IMR-90 (cell line): ENCODE data around the gene CDK5RAP2. TPM values are rescaled to one million over a fixed set of nuclear protein-coding genes. Genes with fewer than 3 reads are reported as not detected.

Source experiments
- ATAC-seq: fragments of 200-7000 bp; cut with Tn5 transposase; 2 replicates; pipeline ENCODE4 v1.9.1; 2020; ENCODE audit warnings: low read depth, mild to moderate bottlenecking, moderate library complexity
- BruUV-seq: library from RNA; stranded (reverse); fragments of 400-500 nt; replicated peaks from 2 replicates; lab custom pipeline; 2021; lab: Mats Ljungman, UMichigan
- CTCF ChIA-PET: fragments of 300-600 bp; formaldehyde crosslinking; extraction: SDS; loops from one replicate; lab custom pipeline; 2021; ENCODE audit warnings: antibody characterized with exemption; lab: Yijun Ruan, JAX
- POLR2A ChIA-PET: fragments of 300-600 bp; sonication (Branson Sonifier 250); formaldehyde crosslinking; loops from one replicate; lab custom pipeline; 2022; ENCODE audit warnings: antibody characterized with exemption; ENCODE audit not compliant: unreplicated experiment; lab: Charles Lee
- DNase-seq: peaks from one replicate; pipeline ENCODE4 v3.0.0; 2013
- H2AFZ ChIP-seq: replicated peaks from 2 replicates; pipeline ENCODE3; 2013; ENCODE audit warnings: low read length, mild to moderate bottlenecking; ENCODE audit not compliant: poor library complexity
- H2AK5ac ChIP-seq: 2 replicates; pipeline ENCODE4 v1.6.1; 2013; ENCODE audit warnings: low read depth, low read length, inconsistent platforms
- H2AK9ac ChIP-seq: replicated peaks from 2 replicates; pipeline ENCODE3; 2013; ENCODE audit warnings: mild to moderate bottlenecking, low read depth, low read length, moderate library complexity; ENCODE audit not compliant: poor library complexity
- H2BK120ac ChIP-seq: 2 replicates; pipeline ENCODE4 v1.6.1; 2013; ENCODE audit warnings: low read depth, low read length, inconsistent platforms
- H2BK15ac ChIP-seq: 3 replicates; pipeline ENCODE4 v1.6.1; 2013; ENCODE audit warnings: low read depth, low read length, inconsistent platforms
- H2BK20ac ChIP-seq: 2 replicates; pipeline ENCODE4 v1.6.1; 2013; ENCODE audit warnings: low read depth, mild to moderate bottlenecking, inconsistent platforms, low read length, moderate library complexity
- H2BK5ac ChIP-seq: 2 replicates; pipeline ENCODE4 v1.6.1; 2013; ENCODE audit warnings: mild to moderate bottlenecking, low read depth, low read length, inconsistent platforms; ENCODE audit not compliant: poor library complexity, severe bottlenecking
- H3K14ac ChIP-seq: replicated peaks from 2 replicates; pipeline ENCODE4 v1.6.1; 2013; ENCODE audit warnings: low read depth, low read length, inconsistent platforms
- H3K18ac ChIP-seq: 2 replicates; pipeline ENCODE4 v1.6.1; 2013; ENCODE audit warnings: low read depth, low read length, control low read depth
- H3K23ac ChIP-seq: 2 replicates; pipeline ENCODE4 v1.6.1; 2013; ENCODE audit warnings: low read depth, low read length, inconsistent platforms
- H3K27ac ChIP-seq: 2 replicates; pipeline ENCODE4 v1.5.1; 2013; ENCODE audit warnings: mild to moderate bottlenecking, control low read depth, low read length; ENCODE audit not compliant: insufficient read depth
- H3K27me3 ChIP-seq: 2 replicates; pipeline ENCODE4 v1.6.1; 2013; ENCODE audit warnings: low read length; ENCODE audit not compliant: control insufficient read depth, insufficient read depth
- H3K36me3 ChIP-seq: 2 replicates; pipeline ENCODE4 v1.6.1; 2013; ENCODE audit warnings: low read length, mixed read lengths; ENCODE audit not compliant: control insufficient read depth, insufficient read depth
- H3K4ac ChIP-seq: 2 replicates; pipeline ENCODE4 v1.6.1; 2013; ENCODE audit warnings: low read depth, low read length, inconsistent platforms
- H3K4me1 ChIP-seq: 2 replicates; pipeline ENCODE4 v1.6.1; 2013; ENCODE audit warnings: low read length, mixed read lengths; ENCODE audit not compliant: control insufficient read depth, insufficient read depth
- H3K4me2 ChIP-seq: 2 replicates; pipeline ENCODE4 v1.6.1; 2013; ENCODE audit warnings: low read depth, mild to moderate bottlenecking, control low read depth, low read length, moderate library complexity
- H3K4me3 ChIP-seq: 2 replicates; pipeline ENCODE4 v1.5.1; 2013; ENCODE audit warnings: low read depth, mild to moderate bottlenecking, control low read depth, low read length, moderate library complexity; ENCODE audit not compliant: insufficient read depth
- H3K56ac ChIP-seq: 2 replicates; pipeline ENCODE4 v1.6.1; 2013; ENCODE audit warnings: low read length, inconsistent platforms; ENCODE audit not compliant: insufficient read depth; ENCODE audit errors: extremely low read depth
- H3K79me1 ChIP-seq, 2 experiments: 2 replicates each; pipeline ENCODE4 v1.6.1; 2013; ENCODE audit warnings: low read length in 2 of 2, inconsistent platforms in 1 of 2, low read depth in 1 of 2
- H3K9ac ChIP-seq: 2 replicates; pipeline ENCODE4 v1.6.1; 2013; ENCODE audit warnings: low read depth, low read length, control low read depth
- H3K9me1 ChIP-seq: 2 replicates; pipeline ENCODE4 v1.6.1; 2013; ENCODE audit warnings: low read length, inconsistent platforms; ENCODE audit not compliant: insufficient read depth
- H3K9me3 ChIP-seq: 2 replicates; pipeline ENCODE4 v1.6.1; 2013; ENCODE audit warnings: low read length; ENCODE audit not compliant: control insufficient read depth, insufficient read depth
- H4K20me1 ChIP-seq: 2 replicates; pipeline ENCODE4 v1.6.1; 2013; ENCODE audit warnings: low read length, inconsistent platforms; ENCODE audit not compliant: insufficient read depth
- H4K5ac ChIP-seq: 2 replicates; pipeline ENCODE4 v1.6.1; 2013; ENCODE audit warnings: mild to moderate bottlenecking, low read depth, low read length, control low read depth
- H4K8ac ChIP-seq, 2 experiments: 2 replicates each; pipeline ENCODE4 v1.6.1; 2013; ENCODE audit warnings: low read depth in 2 of 2, low read length in 2 of 2, control low read depth in 1 of 2, inconsistent platforms in 1 of 2
- H4K91ac ChIP-seq: 2 replicates; pipeline ENCODE4 v1.6.1; 2013; ENCODE audit warnings: low read depth, low read length, inconsistent platforms; ENCODE audit not compliant: insufficient read depth
- CEBPB ChIP-seq: IDR thresholded peaks from 2 replicates; pipeline ENCODE4 v1.6.1; 2012; ENCODE audit warnings: low read depth, low read length, improper control_type of control experiment
- MAZ ChIP-seq: IDR thresholded peaks from 2 replicates; pipeline ENCODE4 v1.6.1; 2012; ENCODE audit warnings: low read depth, mild to moderate bottlenecking, low read length, improper control_type of control experiment, moderate library complexity, borderline replicate concordance
- MXI1 ChIP-seq: IDR thresholded peaks from 2 replicates; pipeline ENCODE4 v1.6.1; 2012; ENCODE audit warnings: low read depth, mild to moderate bottlenecking, low read length, moderate library complexity, borderline replicate concordance
- RAD21 ChIP-seq: IDR thresholded peaks from 2 replicates; pipeline ENCODE4 v1.6.1; 2012; ENCODE audit warnings: low read length, improper control_type of control experiment
- RCOR1 ChIP-seq: IDR thresholded peaks from 2 replicates; pipeline ENCODE4 v1.6.1; 2012; ENCODE audit warnings: mild to moderate bottlenecking, low read length, improper control_type of control experiment; ENCODE audit not compliant: insufficient replicate concordance
- SMC3 ChIP-seq: fragments of 150-350 bp; IDR thresholded peaks from 2 replicates; pipeline ENCODE4 v1.6.1; 2016; ENCODE audit warnings: low read depth, mild to moderate bottlenecking, antibody characterized with exemption, low read length, moderate library complexity
- WGBS, 2 experiments: methylation state at CpG; one replicate each; pipeline versions ENCODE4 v1.1.5 to v1.1.7; 2013; ENCODE audit warnings: missing lambda C conversion rate in 2 of 2; ENCODE audit not compliant: insufficient read length in 1 of 2; ENCODE audit errors: extremely low coverage in 2 of 2; 5-methylcytosine and 5-hydroxymethylcytosine counted together
- dilution Hi-C: fragments of 300-500 bp; cut with HindIII; formaldehyde crosslinking; loops from one replicate; pipeline ENCODE4 v1.14.3; 2018; ENCODE audit warnings: low sequenced_read_pairs; ENCODE audit not compliant: unreplicated experiment
- in situ Hi-C: fragments of 300-500 bp; cut with MboI; formaldehyde crosslinking; loops from 3 replicates; pipeline ENCODE4 v1.14.3; 2019; ENCODE audit warnings: low sequenced_read_pairs, inconsistent platforms, mixed read lengths
- intact Hi-C: fragments of 100-400 bp; cut with micrococcal nuclease; formaldehyde crosslinking; loops from 2 replicates; pipeline ENCODE4 v1.10.0; 2022
- polyA plus RNA-seq, 3 experiments: library from polyadenylated mRNA; depleted of rRNA; stranded (reverse); fragments of >200 nt; gene quantifications; 2 replicates each; pipeline ENCODE4 v1.2.3, GENCODE V29; 2012; ENCODE audit warnings: low replicate concordance in 1 of 3
- total RNA-seq: library from RNA; depleted of rRNA; stranded (reverse); fragments of >200 nt; gene quantifications from 2 replicates; pipeline ENCODE4 v1.2.3, GENCODE V29; 2012

The CDK5RAP2 gene
- total and polyA plus RNA-seq, 2 of the 4 experiments (the other 2 are of a cell fraction), result 29.5 to 31.7 TPM

GRCh38 chr9:120545701-120546550 lies 34.0 kb downstream of the CDK5RAP2 start:
- in situ Hi-C loops (no loop called here), intact Hi-C loops (no loop called here), dilution Hi-C loops (no loop called here)
- ATAC-seq (no peak), DNase-seq (no peak)
- no TSS peak for BruUV-seq
- no peak overlapping the region for H2BK5ac ChIP-seq
- H4K91ac ChIP-seq, result no peak overlapping the region
- H2AK9ac ChIP-seq, result no peak overlapping the region
- WGBS, 2 experiments, result no CpG with 5 or more reads among the region's 6 CpGs
- H3K27me3 ChIP-seq, result no peaks in the 10 kb centered on the region
- peaks cover 4 to 5% of the 10 kb centered on the region in 2 experiments; a peak in 3 of 4 replicates for H3K79me1 ChIP-seq
- no peak overlapping the region for H3K18ac ChIP-seq
- H3K23ac ChIP-seq, result no peak overlapping the region
- H3K56ac ChIP-seq, result no peak overlapping the region
- no peak overlapping the region for H3K4me3 ChIP-seq
- H4K8ac ChIP-seq, result no peak overlapping the region
- TF ChIP-seq MAZ (no peak), MXI1 (no peak), CEBPB (no peak), RAD21 (no peak), SMC3 (no peak), RCOR1 (no peak)
- H2BK20ac ChIP-seq, result no peak overlapping the region
- no peak overlapping the region for H2BK15ac ChIP-seq
- H3K14ac ChIP-seq, result no peak overlapping the region
- no peak overlapping the region for H3K9ac ChIP-seq
- H4K20me1 ChIP-seq, result no peaks in the 10 kb centered on the region
- peaks cover 15% of the 10 kb centered on the region for H3K36me3 ChIP-seq
- peaks cover 3% of the 10 kb centered on the region; the same call in 1 of the 2 replicates for H3K4me1 ChIP-seq
- H3K27ac ChIP-seq, result no peak overlapping the region
- H4K5ac ChIP-seq, result no peak overlapping the region
- no peak overlapping the region for H2AFZ ChIP-seq
- no peak overlapping the region for H2BK120ac ChIP-seq
- POLR2A ChIA-PET, result no interaction called here
- H3K9me3 ChIP-seq, result no peaks in the 10 kb centered on the region
- H3K9me1 ChIP-seq, result peaks cover 8% of the 10 kb centered on the region
- no peak overlapping the region for H3K4ac ChIP-seq
- no peak overlapping the region for H2AK5ac ChIP-seq
- CTCF ChIA-PET, result interaction anchor here (1.4 kb wide), 1 partner anchor 14 kb away, joined by 3 read pairs; no protein-coding TSS in a partner anchor
- H3K4me2 ChIP-seq, result no peak overlapping the region
